Adrenal gland (tissue), 5 donors: Measurements from ENCODE around the gene DDR1.

Experiments
- CTCF ChIP-seq, 6 experiments: fragments of 450-650 bp in 4 of 6; fragments of 200-600 bp in 2 of 6; sonication (generic) in 1 of 6; IDR thresholded peaks; 1 replicate in 5 of 6; 2 replicates in 1 of 6; pipeline versions ENCODE4 v1.5.1 to v1.8.0; 2016 to 2021; ENCODE audit warnings: antibody characterized with exemption in 6 of 6, mild to moderate bottlenecking in 2 of 6, moderate library complexity in 1 of 6
- POLR2A ChIP-seq, 2 donors: fragments of 450-650 bp; IDR thresholded peaks; one replicate each; pipeline ENCODE4 v1.6.1; 2017; ENCODE audit warnings: antibody characterized with exemption in 2 of 2, mild to moderate bottlenecking in 2 of 2, moderate library complexity in 1 of 2
- donor health status: DM: no; HTN: no; CAD: no.

GRCh38 chr6:30938730-30939129, 54.4 kb downstream of the DDR1 start:
- TF ChIP-seq POLR2A (IDR thresholded peaks at IDR 0.05) = no peak
- TF ChIP-seq CTCF (IDR thresholded peaks at IDR 0.05) = no peak
